GM19438 (cell line): ENCODE results near the gene RFX4.

Source experiments
- ATAC-seq: cut with Tn5 transposase; IDR thresholded peaks from one replicate; pipeline ENCODE4 v1.9.1; 2021; ENCODE audit warnings: low read depth; ENCODE audit not compliant: unreplicated experiment

The RFX4 gene

GRCh38 chr12:106791531-106791930 is 208.7 kb downstream of the RFX4 start:
- ATAC-seq: no peak

GRCh38 chr12:106794369-106794768 is 211.6 kb downstream of the RFX4 start:
- no peak for ATAC-seq

- ATAC-seq: no peak
These were observed 218.4 kb downstream of the RFX4 start for GRCh38 chr12:106801167-106801708.

DNA sequence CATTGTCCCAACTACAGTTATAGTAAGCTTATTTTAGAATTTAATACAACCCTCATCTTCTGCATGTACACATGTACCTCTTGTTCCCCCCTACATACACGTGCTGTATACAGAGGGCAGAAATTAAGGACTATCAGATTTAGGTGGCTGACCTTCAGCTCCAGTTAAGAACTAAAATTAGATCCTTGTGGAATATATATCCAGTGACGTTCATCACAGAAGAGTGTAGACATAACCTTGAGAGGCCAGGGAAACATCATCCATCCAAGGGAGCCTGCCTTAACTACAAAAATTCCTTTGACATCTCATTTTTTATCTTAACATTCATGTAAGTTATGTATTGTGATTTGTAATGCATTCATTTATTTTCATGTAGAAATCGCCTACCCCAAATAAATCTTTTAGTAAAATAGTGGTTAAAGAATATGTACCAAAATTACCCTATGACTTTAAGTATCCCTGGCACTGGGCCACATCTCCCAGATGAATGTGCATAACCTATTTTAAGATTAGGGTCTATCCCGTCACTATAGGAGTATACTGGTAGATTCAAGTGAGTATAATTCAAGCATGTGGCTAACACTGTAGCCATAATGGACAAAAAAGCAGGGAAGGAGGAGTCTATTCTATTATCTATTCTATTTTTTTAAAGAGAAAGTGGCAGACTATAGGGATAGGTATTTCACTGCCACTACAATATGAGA is 219.2 kb downstream of the RFX4 start:
- no peak for ATAC-seq

DNA sequence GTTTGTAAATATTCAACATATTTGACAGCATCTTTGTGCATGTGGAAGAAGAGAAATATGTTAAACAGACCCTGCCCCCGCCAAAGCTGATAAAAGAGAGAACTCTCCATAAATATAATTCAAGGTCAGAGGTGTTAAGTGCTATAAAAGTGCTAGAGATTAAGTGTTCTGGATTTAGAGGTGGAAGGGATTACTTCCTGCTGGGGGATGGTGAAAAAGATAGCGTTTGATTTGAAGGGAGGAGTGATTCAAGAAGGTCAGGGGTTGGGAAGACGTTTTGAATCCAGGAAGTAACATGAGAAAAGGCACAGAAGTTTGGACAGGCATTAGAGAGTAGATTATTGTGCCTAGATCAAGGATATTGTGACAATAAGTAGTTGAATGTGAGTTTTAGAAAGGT is 221.9 kb downstream of the RFX4 start:
- no peak for ATAC-seq
